K562 (cell line): ENCODE results near the gene CYP17A1.

Experiments used
- GABPA ChIP-seq: fragments of 200-800 bp; sonication (Bioruptor generic); conservative IDR thresholded peaks from 2 replicates; pipeline ENCODE4 v1.6.1; 2016; ENCODE audit warnings: low read depth, missing genetic modification characterization, missing compliant biosample characterization
- ZKSCAN1 ChIP-seq: fragments of 150-350 bp; IDR thresholded peaks from 2 replicates; pipeline ENCODE4 v1.6.1; 2016; ENCODE audit warnings: low read depth, low read length

GRCh38 chr10:102831322-102832071 is 5.7 kb downstream of the CYP17A1 start:
- TF ChIP-seq GABPA (tag) (no peak), ZKSCAN1 (no peak)
